ENCODE data around the gene C7.
"Not testable (repeated sequence)": the region's sequence is repeated elsewhere in the genome, so short reads cannot be mapped to it uniquely, and the experiment has no call there.

The C7 gene

DNA sequence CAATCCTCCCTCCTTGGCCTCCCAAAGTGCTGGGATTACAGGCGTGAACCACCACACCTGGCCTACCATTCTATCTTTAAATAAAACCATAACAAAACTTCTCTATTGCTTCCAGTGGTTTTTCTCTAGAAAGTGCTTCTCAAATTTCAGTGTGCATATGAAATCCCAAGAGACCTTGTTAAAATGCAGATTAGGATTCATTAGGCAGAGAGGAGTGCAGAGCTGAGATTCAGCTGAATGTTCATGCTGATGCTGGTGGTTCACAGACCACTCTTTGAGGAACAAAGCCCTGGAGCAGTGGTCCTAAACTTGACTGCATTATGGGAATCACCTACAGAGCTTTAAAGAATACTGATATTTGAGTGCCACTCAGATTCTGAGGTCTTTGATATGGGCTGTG, 39.9 kb upstream of the C7 start:
- Histone ChIP-seq H3K36me3 (ENCODE audit: control insufficient read depth, low read length) (no peaks in the 10 kb centered on the region), H3K4me2 (ENCODE audit: low read length) (no peak overlapping the region), H3K4me3 (ENCODE audit: low read length) (no peak overlapping the region), H4K20me1 (ENCODE audit: control insufficient read depth, insufficient read depth, low read depth, low read length) (no peaks in the 10 kb centered on the region), H3K27me3 (ENCODE audit: control insufficient read depth, low read length) (peaks cover 3% of the 10 kb centered on the region; the same call in 1 of the 2 replicates), H3K79me2 (ENCODE audit: control insufficient read depth, low read length) (no peaks in the 10 kb centered on the region), H3F3A (ENCODE audit: control insufficient read depth, insufficient read depth) (no peaks in the 10 kb centered on the region), H3K4me1 (ENCODE audit: control insufficient read depth, low read length) (no peaks in the 10 kb centered on the region), H3K9me3 (ENCODE audit: control insufficient read depth, insufficient read depth, low read length) (no peaks in the 10 kb centered on the region), H3K9me2 (replicated peaks; ENCODE audit: control insufficient read depth, low read length) (no peaks in the 10 kb centered on the region), H3K27ac (ENCODE audit: low read depth, low read length) (no peak overlapping the region)
- no peak for TF ChIP-seq EZH2phosphoT487 (IDR thresholded peaks at IDR 0.05; ENCODE audit: borderline replicate concordance, low read length)

- H3K9me3 ChIP-seq (ENCODE audit: control insufficient read depth, insufficient read depth, low read length): no peaks in the 10 kb centered on the region
- H3K27me3 ChIP-seq (ENCODE audit: control insufficient read depth, low read length): peaks cover 3% of the 10 kb centered on the region; the same call in 1 of the 2 replicates
- H3K27ac ChIP-seq (ENCODE audit: low read depth, low read length): no peak overlapping the region
- H3K4me1 ChIP-seq (ENCODE audit: control insufficient read depth, low read length): no peaks in the 10 kb centered on the region
- no peaks in the 10 kb centered on the region for H3K9me2 ChIP-seq (replicated peaks; ENCODE audit: control insufficient read depth, low read length)
- H3K36me3 ChIP-seq (ENCODE audit: control insufficient read depth, low read length): no peaks in the 10 kb centered on the region
- H4K20me1 ChIP-seq (ENCODE audit: control insufficient read depth, insufficient read depth, low read depth, low read length): no peaks in the 10 kb centered on the region
- H3K79me2 ChIP-seq (ENCODE audit: control insufficient read depth, low read length): no peaks in the 10 kb centered on the region
- H3K4me2 ChIP-seq (ENCODE audit: low read length): no peak overlapping the region
- TF ChIP-seq EZH2phosphoT487 (IDR thresholded peaks at IDR 0.05; ENCODE audit: borderline replicate concordance, low read length) (no peak), CTCF (IDR thresholded peaks at IDR 0.05; ENCODE audit: low read depth, low read length, poor library complexity, severe bottlenecking) (no peak)
- no peak overlapping the region for H3K4me3 ChIP-seq (ENCODE audit: low read length)
- H3F3A ChIP-seq (ENCODE audit: control insufficient read depth, insufficient read depth): no peaks in the 10 kb centered on the region
Measured at GRCh38 chr5:40871177-40871576, 38.1 kb upstream of the C7 start.

DNA sequence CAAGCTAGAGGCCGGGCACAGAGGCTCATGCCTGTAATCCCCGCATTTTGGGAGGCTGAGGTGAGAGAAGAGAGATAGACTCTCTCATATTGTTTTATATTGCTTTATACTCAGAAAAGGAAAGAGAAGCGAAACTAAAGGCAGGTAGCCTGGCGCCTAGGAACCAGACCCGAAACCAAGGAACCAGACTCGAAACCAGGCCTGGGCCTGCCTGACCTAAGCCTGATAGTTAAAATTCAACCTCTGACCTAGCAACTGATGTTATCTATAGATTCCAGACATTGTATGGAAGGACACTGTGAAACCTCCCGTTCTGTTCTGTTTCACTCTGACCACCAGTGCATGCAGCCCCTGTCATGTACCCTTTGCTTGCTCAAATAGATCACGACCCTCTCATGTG, 37.0 kb upstream of the C7 start:
- not testable (repeated sequence) for H3K9me3 ChIP-seq (ENCODE audit: control insufficient read depth, insufficient read depth, low read length); H3K4me3 ChIP-seq (ENCODE audit: low read length); H4K20me1 ChIP-seq (ENCODE audit: control insufficient read depth, insufficient read depth, low read depth, low read length); H3K36me3 ChIP-seq (ENCODE audit: control insufficient read depth, low read length); H3K4me1 ChIP-seq (ENCODE audit: control insufficient read depth, low read length); H3K27ac ChIP-seq (ENCODE audit: low read depth, low read length); H3F3A ChIP-seq (ENCODE audit: control insufficient read depth, insufficient read depth); H3K4me2 ChIP-seq (ENCODE audit: low read length); H3K79me2 ChIP-seq (ENCODE audit: control insufficient read depth, low read length); H3K9me2 ChIP-seq (replicated peaks; ENCODE audit: control insufficient read depth, low read length); H3K27me3 ChIP-seq (ENCODE audit: control insufficient read depth, low read length)

- Histone ChIP-seq H3K36me3 (ENCODE audit: control insufficient read depth, low read length) (no peaks in the 10 kb centered on the region), H3K9me2 (replicated peaks; ENCODE audit: control insufficient read depth, low read length) (no peaks in the 10 kb centered on the region), H3K4me3 (ENCODE audit: low read length) (no peak overlapping the region), H4K20me1 (ENCODE audit: control insufficient read depth, insufficient read depth, low read depth, low read length) (no peaks in the 10 kb centered on the region), H3F3A (ENCODE audit: control insufficient read depth, insufficient read depth) (no peaks in the 10 kb centered on the region), H3K4me1 (ENCODE audit: control insufficient read depth, low read length) (no peaks in the 10 kb centered on the region), H3K4me2 (ENCODE audit: low read length) (no peak overlapping the region), H3K27me3 (ENCODE audit: control insufficient read depth, low read length) (no peaks in the 10 kb centered on the region), H3K79me2 (ENCODE audit: control insufficient read depth, low read length) (no peaks in the 10 kb centered on the region), H3K9me3 (ENCODE audit: control insufficient read depth, insufficient read depth, low read length) (no peaks in the 10 kb centered on the region), H3K27ac (ENCODE audit: low read depth, low read length) (no peak overlapping the region)
- no peak for TF ChIP-seq EZH2phosphoT487 (IDR thresholded peaks at IDR 0.05; ENCODE audit: borderline replicate concordance, low read length)
- no peak for TF ChIP-seq CTCF (IDR thresholded peaks at IDR 0.05; ENCODE audit: low read depth, low read length, poor library complexity, severe bottlenecking)
Measured at GRCh38 chr5:40873286-40873880, 35.9 kb upstream of the C7 start.
